Tibial nerve (tissue), 4 donors: ENCODE results near the gene ICAM5. TPM values are rescaled to one million over a fixed set of nuclear protein-coding genes. Genes with fewer than 3 reads are reported as not detected.
A peak's percentile ranks its signal among the peaks of the same experiment; 100 is the strongest.

Experiments used
- DNase-seq, 2 donors: peaks; one replicate each; pipeline ENCODE4 v3.0.0-alpha.2; 2019; ENCODE audit warnings: low spot score in 2 of 2
- H3K27ac ChIP-seq, 4 donors: fragments of 200-600 bp; sonication (generic) in 3 of 4; one replicate each; pipeline ENCODE4 v1.5.1; 2017 to 2019; ENCODE audit warnings: mild to moderate bottlenecking in 1 of 4
- H3K27me3 ChIP-seq, 2 donors: fragments of 200-600 bp; sonication (generic) in 1 of 2; one replicate each; pipeline versions ENCODE4 v1.5.1 to v1.6.0; 2017 to 2019
- H3K36me3 ChIP-seq, 3 donors: fragments of 200-600 bp; sonication (generic); one replicate each; pipeline ENCODE4 v1.5.1; 2018 to 2019
- H3K4me1 ChIP-seq, 4 donors: fragments of 200-600 bp; sonication (generic) in 3 of 4; one replicate each; pipeline ENCODE4 v1.5.1; 2017 to 2019
- H3K4me3 ChIP-seq, 4 donors: fragments of 200-600 bp; sonication (generic) in 3 of 4; one replicate each; pipeline ENCODE4 v1.5.1; 2017 to 2019; ENCODE audit warnings: mild to moderate bottlenecking in 1 of 4, moderate library complexity in 1 of 4
- H3K9me3 ChIP-seq, 4 donors: fragments of 200-600 bp; sonication (generic) in 3 of 4; one replicate each; pipeline ENCODE4 v1.5.1; 2017 to 2019
- EP300 ChIP-seq, 2 donors: sonication (generic); formaldehyde crosslinking; IDR thresholded peaks; one replicate each; pipeline ENCODE4 v1.6.1; 2017; ENCODE audit warnings: antibody characterized with exemption in 2 of 2, mild to moderate bottlenecking in 1 of 2
- POLR2A ChIP-seq, 2 donors: fragments of 450-650 bp; IDR thresholded peaks; one replicate each; pipeline ENCODE4 v1.6.1; 2017; ENCODE audit warnings: antibody characterized with exemption in 2 of 2, mild to moderate bottlenecking in 2 of 2, moderate library complexity in 2 of 2
- WGBS, 2 donors: methylation state at CpG; one replicate each; pipeline ENCODE4 v1.1.5; 2018; 5-methylcytosine and 5-hydroxymethylcytosine counted together
- total RNA-seq, 4 donors: library from RNA; depleted of rRNA; stranded (reverse); fragments of >200 nt; gene quantifications; one replicate each; pipeline ENCODE4 v1.1.0, GENCODE V29; 2016
- TF ChIP-seq, protein P1 (sequence below), 5 experiments: fragments of 200-600 bp in 3 of 5; fragments of 450-650 bp in 2 of 5; sonication (generic) in 3 of 5; IDR thresholded peaks; one replicate each; pipeline ENCODE4 v1.5.1; 2016 to 2019; ENCODE audit warnings: antibody characterized with exemption in 5 of 5, mild to moderate bottlenecking in 3 of 5, moderate library complexity in 2 of 5

Gene ICAM5
- total RNA-seq, 4 donors from 2014 or later: 0.21 to 2.7 (median 0.93) TPM

DNA sequence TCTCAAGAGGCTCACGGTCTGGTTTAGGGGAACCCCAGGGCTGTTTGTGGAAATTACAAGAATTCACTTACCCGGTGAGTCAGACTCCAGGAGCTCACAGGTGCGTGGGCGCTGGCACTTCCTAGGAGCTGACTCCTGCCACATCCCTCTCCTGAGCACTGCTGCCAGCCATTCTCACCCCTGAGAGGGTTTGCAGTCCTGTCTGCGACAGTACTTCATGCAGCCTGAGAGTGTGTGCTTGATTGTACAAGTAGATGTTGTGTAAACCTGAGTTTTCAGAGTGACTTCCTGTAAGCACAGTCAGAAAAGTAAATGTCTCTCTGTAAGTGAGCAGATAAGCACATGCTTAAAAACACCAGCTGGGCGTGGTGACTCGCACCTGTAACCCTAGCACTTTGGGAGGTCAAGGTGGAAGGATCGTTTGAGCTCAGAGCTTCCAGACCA lies 29.6 kb upstream of the ICAM5 start:
- Histone ChIP-seq H3K4me1 (peaks cover 0 to 3% (median 0%) of the 10 kb centered on the region in 4 donors), H3K27ac (no peak overlapping the region), H3K4me3 (no peak overlapping the region), H3K36me3 (peaks cover 2 to 49% (median 4%) of the 10 kb centered on the region in 3 donors), H3K9me3 (no peaks in the 10 kb centered on the region), H3K27me3 (no peaks in the 10 kb centered on the region)
- TF ChIP-seq, protein P1, sequence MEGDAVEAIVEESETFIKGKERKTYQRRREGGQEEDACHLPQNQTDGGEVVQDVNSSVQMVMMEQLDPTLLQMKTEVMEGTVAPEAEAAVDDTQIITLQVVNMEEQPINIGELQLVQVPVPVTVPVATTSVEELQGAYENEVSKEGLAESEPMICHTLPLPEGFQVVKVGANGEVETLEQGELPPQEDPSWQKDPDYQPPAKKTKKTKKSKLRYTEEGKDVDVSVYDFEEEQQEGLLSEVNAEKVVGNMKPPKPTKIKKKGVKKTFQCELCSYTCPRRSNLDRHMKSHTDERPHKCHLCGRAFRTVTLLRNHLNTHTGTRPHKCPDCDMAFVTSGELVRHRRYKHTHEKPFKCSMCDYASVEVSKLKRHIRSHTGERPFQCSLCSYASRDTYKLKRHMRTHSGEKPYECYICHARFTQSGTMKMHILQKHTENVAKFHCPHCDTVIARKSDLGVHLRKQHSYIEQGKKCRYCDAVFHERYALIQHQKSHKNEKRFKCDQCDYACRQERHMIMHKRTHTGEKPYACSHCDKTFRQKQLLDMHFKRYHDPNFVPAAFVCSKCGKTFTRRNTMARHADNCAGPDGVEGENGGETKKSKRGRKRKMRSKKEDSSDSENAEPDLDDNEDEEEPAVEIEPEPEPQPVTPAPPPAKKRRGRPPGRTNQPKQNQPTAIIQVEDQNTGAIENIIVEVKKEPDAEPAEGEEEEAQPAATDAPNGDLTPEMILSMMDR (IDR thresholded peaks at IDR 0.05): no peak
- TF ChIP-seq POLR2A (IDR thresholded peaks at IDR 0.05): no peak
- TF ChIP-seq EP300 (IDR thresholded peaks at IDR 0.05): no peak
- WGBS, 2 donors: 80 to 85% methylated on average over 8 of the region's 8 CpGs
- DNase-seq: no peak

GRCh38 chr19:10262771-10263170 lies 27.0 kb upstream of the ICAM5 start:
- Histone ChIP-seq H3K27ac (no peak overlapping the region), H3K36me3 (peaks cover 0 to 23% (median 0%) of the 10 kb centered on the region in 3 donors), H3K27me3 (no peaks in the 10 kb centered on the region), H3K9me3 (no peaks in the 10 kb centered on the region), H3K4me1 (peaks cover 0 to 3% (median 0%) of the 10 kb centered on the region in 4 donors), H3K4me3 (no peak overlapping the region)
- WGBS, 2 donors: 73 to 76% methylated on average over 7 of the region's 7 CpGs
- no peak for DNase-seq
- TF ChIP-seq POLR2A (IDR thresholded peaks at IDR 0.05) (no peak), EP300 (IDR thresholded peaks at IDR 0.05) (no peak)
- TF ChIP-seq, protein P1 (IDR thresholded peaks at IDR 0.05): no peak

DNA sequence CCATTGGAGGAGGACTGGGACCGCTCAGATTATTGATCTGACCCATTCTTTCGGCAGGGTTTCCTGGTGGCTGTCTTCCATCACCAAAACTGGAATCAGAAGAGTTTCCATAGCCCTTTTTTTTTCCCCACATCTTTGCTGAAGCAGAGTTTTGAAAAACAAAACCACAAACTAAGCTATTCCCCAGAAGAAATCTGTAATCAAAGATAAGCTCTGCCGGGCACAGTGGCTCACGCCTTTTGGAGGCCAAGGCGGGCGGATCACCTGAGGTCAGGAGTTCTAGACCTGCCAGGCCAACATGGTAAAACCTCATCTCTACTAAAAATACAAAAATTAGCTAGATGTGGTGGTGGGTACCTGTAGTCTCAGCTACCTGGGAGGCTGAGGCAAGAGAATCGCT lies 23.0 kb upstream of the ICAM5 start:
- H3K4me3 ChIP-seq: no peak overlapping the region
- 87 to 90% methylated on average over 7 of the region's 7 CpGs for WGBS, 2 donors
- DNase-seq: no peak
- no peaks in the 10 kb centered on the region for H3K9me3 ChIP-seq
- peaks cover 0 to 13% of the 10 kb centered on the region in 2 donors for H3K27me3 ChIP-seq
- no peak overlapping the region for H3K27ac ChIP-seq
- TF ChIP-seq, protein P1 (IDR thresholded peaks at IDR 0.05): no peak
- TF ChIP-seq EP300 (IDR thresholded peaks at IDR 0.05): no peak
- TF ChIP-seq POLR2A (IDR thresholded peaks at IDR 0.05): no peak
- H3K36me3 ChIP-seq: no peaks in the 10 kb centered on the region
- H3K4me1 ChIP-seq: peaks cover 0 to 27% (median 13%) of the 10 kb centered on the region in 4 donors

- WGBS, 2 donors: 59 to 60% methylated on average over 6 of the region's 6 CpGs
- Histone ChIP-seq H3K9me3 (no peaks in the 10 kb centered on the region), H3K27ac (peak overlapping the region in 1 of 4 donors; percentile 52), H3K36me3 (no peaks in the 10 kb centered on the region), H3K4me3 (no peak overlapping the region), H3K4me1 (peaks cover 0 to 33% (median 13%) of the 10 kb centered on the region in 4 donors), H3K27me3 (peaks cover 0 to 13% of the 10 kb centered on the region in 2 donors)
- TF ChIP-seq, protein P1 (IDR thresholded peaks at IDR 0.05): no peak
- peak in 1 of 2 donors; percentile 34 for TF ChIP-seq EP300 (IDR thresholded peaks at IDR 0.05)
- no peak for TF ChIP-seq POLR2A (IDR thresholded peaks at IDR 0.05)
- no peak for DNase-seq
Measured at GRCh38 chr19:10268071-10268470, 21.7 kb upstream of the ICAM5 start.

GRCh38 chr19:10269333-10270179 lies 20.2 kb upstream of the ICAM5 start:
- Histone ChIP-seq H3K36me3 (peaks cover 0 to 4% (median 0%) of the 10 kb centered on the region in 3 donors), H3K9me3 (no peaks in the 10 kb centered on the region), H3K27me3 (peaks cover 0 to 13% of the 10 kb centered on the region in 2 donors), H3K4me1 (peaks cover 0 to 35% (median 13%) of the 10 kb centered on the region in 4 donors), H3K4me3 (peak overlapping the region; percentile 17 to 59 (median 50)), H3K27ac (peak overlapping the region; percentile 37 to 87 (median 85))
- WGBS, 2 donors: 2 to 3% methylated on average over 29 to 52 of the region's 59 CpGs
- TF ChIP-seq EP300 (IDR thresholded peaks at IDR 0.05): no peak
- no peak for TF ChIP-seq POLR2A (IDR thresholded peaks at IDR 0.05)
- TF ChIP-seq, protein P1 (IDR thresholded peaks at IDR 0.05): peak; percentile 93 to 96 (median 95)
- peak; percentile 79 to 91 for DNase-seq
